Endothelial cell of umbilical vein (primary cell): ENCODE results near the gene SLC26A6. TPM values are rescaled to one million over a fixed set of nuclear protein-coding genes. Genes with fewer than 3 reads are reported as not detected.

Source experiments
- BruUV-seq: library from RNA; stranded (reverse); fragments of 400-500 nt; replicated peaks from 2 replicates; lab custom pipeline; 2021; lab: Mats Ljungman, UMichigan
- CTCF ChIA-PET: fragments of 300-600, 350-600 bp; sonication (Branson Sonifier 250); formaldehyde crosslinking; loops from one replicate; lab custom pipeline; 2021; ENCODE audit warnings: antibody characterized with exemption, inconsistent platforms; lab: Charles Lee
- POLR2A ChIA-PET: fragments of 300-600, 350-600 bp; sonication (Branson Sonifier 250); formaldehyde crosslinking; loops from one replicate; lab custom pipeline; 2021; ENCODE audit warnings: antibody characterized with exemption, inconsistent platforms; lab: Charles Lee
- DNase-seq: peaks from one replicate; pipeline ENCODE4 v3.0.0-alpha.2; 2011; ENCODE audit warnings: low read depth, low spot score
- FAIRE-seq: peaks from 2 replicates; lab custom pipeline; 2011; peaks lifted over from hg19 to GRCh38; lab: Jason Lieb, UNC
- H2AFZ ChIP-seq: 2 replicates; pipeline ENCODE4 v1.6.0; 2012; ENCODE audit warnings: low read depth, low read length, control low read depth, inconsistent platforms
- H3K27ac ChIP-seq: 2 replicates; pipeline ENCODE4 v1.5.1; 2011; ENCODE audit warnings: low read depth, mild to moderate bottlenecking, control low read depth, low read length, moderate library complexity; ENCODE audit not compliant: insufficient read depth
- H3K27me3 ChIP-seq, 2 experiments: 2 replicates each; pipeline versions ENCODE4 v1.6.0 to v1.6.1; 2011; ENCODE audit warnings: low read length in 2 of 2, mixed read lengths in 1 of 2; ENCODE audit not compliant: control insufficient read depth in 2 of 2, insufficient read depth in 2 of 2
- H3K36me3 ChIP-seq, 2 experiments: 2 replicates in 1 of 2; 3 replicates in 1 of 2; pipeline ENCODE4 v1.5.1; 2011; ENCODE audit warnings: low read length in 2 of 2, mild to moderate bottlenecking in 1 of 2, moderate library complexity in 1 of 2; ENCODE audit not compliant: control insufficient read depth in 2 of 2, insufficient read depth in 2 of 2; ENCODE audit errors: extremely low read depth in 1 of 2
- H3K4me1 ChIP-seq: 3 replicates; pipeline ENCODE4 v1.5.1; 2011; ENCODE audit warnings: mild to moderate bottlenecking, low read length; ENCODE audit not compliant: control insufficient read depth, insufficient read depth; ENCODE audit errors: extremely low read depth
- H3K4me2 ChIP-seq: 2 replicates; pipeline ENCODE4 v1.6.1; 2011; ENCODE audit warnings: low read length, control low read depth, mixed read lengths; ENCODE audit not compliant: insufficient read depth
- H3K4me3 ChIP-seq, 3 experiments: fragments of 200-600 bp in 1 of 3; sonication (generic), shearing (Covaris generic) in 1 of 3; replicated peaks in 1 of 3; 2 replicates each; pipeline ENCODE4 v1.5.1; 2011 to 2016; ENCODE audit warnings: control low read depth in 3 of 3, low read length in 3 of 3, mild to moderate bottlenecking in 2 of 3, inconsistent platforms in 1 of 3, low read depth in 1 of 3, moderate library complexity in 1 of 3; ENCODE audit not compliant: insufficient read depth in 1 of 3
- H3K79me2 ChIP-seq: 2 replicates; pipeline ENCODE4 v1.6.0; 2012; ENCODE audit warnings: low read length, inconsistent platforms; ENCODE audit not compliant: control insufficient read depth, insufficient read depth
- H3K9ac ChIP-seq: replicated peaks from 2 replicates; pipeline ENCODE3; 2011; ENCODE audit warnings: low read length, control low read depth; ENCODE audit not compliant: insufficient read depth; ENCODE audit errors: extremely low read depth
- H3K9me1 ChIP-seq: replicated peaks from 3 replicates; pipeline ENCODE4 v1.6.0; 2011; ENCODE audit warnings: mild to moderate bottlenecking, low read length; ENCODE audit not compliant: control insufficient read depth, insufficient read depth; ENCODE audit errors: extremely low read depth
- H3K9me3 ChIP-seq: replicated peaks from 2 replicates; pipeline ENCODE4 v1.5.1; 2012; ENCODE audit warnings: low read length, inconsistent platforms; ENCODE audit not compliant: control insufficient read depth, insufficient read depth
- H4K20me1 ChIP-seq: replicated peaks from 2 replicates; pipeline ENCODE3; 2011; ENCODE audit warnings: mild to moderate bottlenecking, low read length; ENCODE audit not compliant: control insufficient read depth, insufficient read depth; ENCODE audit errors: extremely low read depth
- EZH2 ChIP-seq: IDR thresholded peaks from 2 replicates; pipeline ENCODE4 v1.6.1; 2012; ENCODE audit warnings: borderline replicate concordance, low read depth, mild to moderate bottlenecking, moderate library complexity, low read length, inconsistent platforms; ENCODE audit not compliant: severe bottlenecking
- FOS ChIP-seq: IDR thresholded peaks from 2 replicates; pipeline ENCODE4 v1.6.1; 2011; ENCODE audit warnings: mild to moderate bottlenecking, low read length, moderate library complexity, borderline replicate concordance; ENCODE audit not compliant: insufficient read depth
- GATA2 ChIP-seq: IDR thresholded peaks from 2 replicates; pipeline ENCODE4 v1.7.0; 2011; ENCODE audit warnings: low read depth, mild to moderate bottlenecking, moderate library complexity, mixed read lengths, low read length; ENCODE audit not compliant: insufficient read length, insufficient read depth
- JUN ChIP-seq: IDR thresholded peaks from 2 replicates; pipeline ENCODE4 v1.6.1; 2011; ENCODE audit warnings: borderline replicate concordance, low read depth; ENCODE audit not compliant: insufficient read length, insufficient read depth
- MYC ChIP-seq: IDR thresholded peaks from one replicate; pipeline ENCODE4 v1.6.1; 2011; ENCODE audit warnings: mild to moderate bottlenecking, low read depth, low read length
- POLR2A ChIP-seq: IDR thresholded peaks from 2 replicates; pipeline ENCODE4 v1.6.1; 2012; ENCODE audit warnings: low read depth, mild to moderate bottlenecking, control low read depth, low read length
- POLR2AphosphoS5 ChIP-seq: IDR thresholded peaks from 2 replicates; pipeline ENCODE4 v1.6.1; 2012; ENCODE audit warnings: low read depth, mild to moderate bottlenecking, control low read depth, low read length, moderate library complexity; ENCODE audit not compliant: insufficient read depth
- dilution Hi-C: fragments of 300-500 bp; cut with MboI; formaldehyde crosslinking; loops from one replicate; pipeline ENCODE4 v1.15.0; 2019; ENCODE audit warnings: low sequenced_read_pairs; ENCODE audit not compliant: extremely low pct_ligation_motif_present
- intact Hi-C: fragments of 100-400 bp; cut with micrococcal nuclease; formaldehyde crosslinking; loops from one replicate; pipeline ENCODE4 v1.10.0; 2022
- polyA plus RNA-seq, 4 experiments: library from polyadenylated mRNA; depleted of rRNA in 3 of 4; stranded (reverse) in 3 of 4; unstranded in 1 of 4; fragments of >200 nt; gene quantifications; 2 replicates each; pipeline versions ENCODE4 v1.2.1 to v1.2.3, GENCODE V29; 2011 to 2012; ENCODE audit warnings: missing spikeins in 1 of 4
- total RNA-seq: library from RNA; stranded (reverse); gene quantifications from 2 replicates; pipeline ENCODE4 v1.2.3, GENCODE V29; 2021
- TF ChIP-seq, protein P1 (sequence below): IDR thresholded peaks from 2 replicates; pipeline ENCODE4 v1.6.1; 2011; ENCODE audit not compliant: insufficient read depth, insufficient read length
- TF ChIP-seq, protein P2 (sequence below), 2 donors: IDR thresholded peaks; 1 replicate in 1 of 2; 2 replicates in 1 of 2; pipeline ENCODE4 v1.5.1; 2011; ENCODE audit warnings: low read length in 2 of 2, mild to moderate bottlenecking in 2 of 2, moderate library complexity in 2 of 2, control low read depth in 1 of 2, inconsistent platforms in 1 of 2, low read depth in 1 of 2; ENCODE audit not compliant: insufficient read depth in 1 of 2; ENCODE audit errors: extremely low read depth in 1 of 2

Gene SLC26A6
- total and polyA plus RNA-seq, 2 donors (not counting 3 experiments of a cell fraction or from before 2014, with no cell fraction given) = 31.0 to 32.2 TPM

DNA sequence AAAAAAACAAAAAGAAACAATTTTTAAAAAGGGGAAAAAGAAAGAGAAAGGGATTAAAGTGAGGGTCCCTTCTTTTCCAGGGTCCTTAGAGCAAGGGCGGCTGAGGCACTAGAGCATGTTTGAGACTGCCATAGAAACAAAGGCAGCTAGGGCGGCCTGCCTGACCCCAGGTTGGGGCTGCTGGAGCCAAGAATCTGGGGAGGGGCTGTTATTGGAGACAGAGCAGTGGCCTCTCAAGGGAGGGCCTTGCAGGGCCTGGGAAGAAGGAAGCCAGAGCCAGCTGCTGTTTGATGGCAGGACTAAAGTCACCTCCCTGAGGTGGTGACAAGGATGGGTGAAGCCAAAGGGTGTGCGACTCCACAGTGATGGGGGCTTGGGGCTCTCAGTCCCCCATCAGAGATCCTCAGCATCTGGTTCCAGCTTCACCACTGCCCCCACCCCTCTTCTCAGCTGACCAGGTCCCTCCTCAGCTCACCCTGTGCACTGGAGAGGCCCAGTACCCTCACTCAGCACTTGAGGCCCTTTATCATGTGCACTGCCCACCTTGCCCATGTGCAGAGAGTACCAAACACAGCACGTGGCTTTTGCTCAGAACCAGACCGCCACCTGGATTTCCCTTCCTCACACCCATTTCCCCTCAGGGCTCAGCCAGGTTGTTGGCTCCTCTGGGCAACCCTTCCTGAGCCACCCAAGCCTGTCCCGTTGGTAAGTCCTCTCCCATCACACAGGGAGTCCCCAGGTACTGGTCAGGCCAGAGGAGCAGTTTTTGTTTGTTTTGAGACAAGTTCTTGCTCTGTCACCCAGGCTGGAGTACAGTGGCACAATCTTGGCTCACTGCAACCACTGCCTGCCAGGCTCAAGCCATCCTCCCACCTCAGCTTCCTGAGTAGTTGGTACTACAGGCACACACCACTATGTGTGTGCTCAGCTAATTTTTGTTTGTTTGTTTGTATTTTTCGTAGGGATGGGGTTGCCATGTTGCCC is 15.4 kb downstream of the SLC26A6 start:
- DNase-seq = no peak
- Histone ChIP-seq H3K4me1 (no peaks in the 10 kb centered on the region), H3K27ac (no peak overlapping the region), H3K4me2 (no peak overlapping the region), H3K27me3 (no peaks in the 10 kb centered on the region), H3K36me3 (no peaks in the 10 kb centered on the region), H3K9me3 (peaks cover 4% of the 10 kb centered on the region), H4K20me1 (no peaks in the 10 kb centered on the region), H3K9me1 (no peaks in the 10 kb centered on the region), H3K4me3 (no peak overlapping the region), H3K9ac (no peak overlapping the region), H3K79me2 (no peaks in the 10 kb centered on the region), H2AFZ (no peak overlapping the region)
- CTCF ChIA-PET = no interaction called here
- intact Hi-C loops (no loop called here), dilution Hi-C loops (no loop called here)
- TF ChIP-seq POLR2A (no peak), MYC (no peak), GATA2 (no peak), POLR2AphosphoS5 (no peak), EZH2 (no peak), JUN (no peak), FOS (no peak)
- TF ChIP-seq, protein P1, sequence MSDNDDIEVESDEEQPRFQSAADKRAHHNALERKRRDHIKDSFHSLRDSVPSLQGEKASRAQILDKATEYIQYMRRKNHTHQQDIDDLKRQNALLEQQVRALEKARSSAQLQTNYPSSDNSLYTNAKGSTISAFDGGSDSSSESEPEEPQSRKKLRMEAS = no peak
- TF ChIP-seq, protein P2, sequence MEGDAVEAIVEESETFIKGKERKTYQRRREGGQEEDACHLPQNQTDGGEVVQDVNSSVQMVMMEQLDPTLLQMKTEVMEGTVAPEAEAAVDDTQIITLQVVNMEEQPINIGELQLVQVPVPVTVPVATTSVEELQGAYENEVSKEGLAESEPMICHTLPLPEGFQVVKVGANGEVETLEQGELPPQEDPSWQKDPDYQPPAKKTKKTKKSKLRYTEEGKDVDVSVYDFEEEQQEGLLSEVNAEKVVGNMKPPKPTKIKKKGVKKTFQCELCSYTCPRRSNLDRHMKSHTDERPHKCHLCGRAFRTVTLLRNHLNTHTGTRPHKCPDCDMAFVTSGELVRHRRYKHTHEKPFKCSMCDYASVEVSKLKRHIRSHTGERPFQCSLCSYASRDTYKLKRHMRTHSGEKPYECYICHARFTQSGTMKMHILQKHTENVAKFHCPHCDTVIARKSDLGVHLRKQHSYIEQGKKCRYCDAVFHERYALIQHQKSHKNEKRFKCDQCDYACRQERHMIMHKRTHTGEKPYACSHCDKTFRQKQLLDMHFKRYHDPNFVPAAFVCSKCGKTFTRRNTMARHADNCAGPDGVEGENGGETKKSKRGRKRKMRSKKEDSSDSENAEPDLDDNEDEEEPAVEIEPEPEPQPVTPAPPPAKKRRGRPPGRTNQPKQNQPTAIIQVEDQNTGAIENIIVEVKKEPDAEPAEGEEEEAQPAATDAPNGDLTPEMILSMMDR (IDR thresholded peaks at IDR 0.05; ENCODE audit: extremely low read depth in 1 of 2, insufficient read depth in 1 of 2, low read depth in 1 of 2, low read length in 2 of 2) = no peak
- no TSS peak for BruUV-seq
- no peak for FAIRE-seq
- POLR2A ChIA-PET = no interaction called here
